ENCODE measurements around the gene C6orf132.

The C6orf132 gene

DNA sequence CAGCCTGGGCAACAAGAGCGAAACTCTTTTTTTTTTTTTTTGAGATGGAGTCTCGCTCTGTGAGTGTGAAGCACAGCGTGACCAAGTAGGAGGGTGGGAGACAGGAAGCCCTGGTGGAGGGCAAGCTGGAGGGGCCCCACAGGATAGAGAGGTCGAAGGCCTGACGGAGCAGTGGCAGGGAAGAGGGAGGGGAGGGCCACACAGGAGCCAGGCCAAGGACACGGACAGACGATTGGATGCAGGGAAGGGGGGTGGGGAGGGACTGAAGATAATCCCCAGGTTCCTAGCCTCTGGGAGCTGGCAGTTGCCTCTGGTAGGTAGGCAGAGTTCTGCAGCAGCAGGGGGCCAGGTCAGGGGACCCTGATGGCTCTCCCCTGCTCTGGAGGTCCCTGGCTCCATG lies 20.0 kb upstream of the C6orf132 start:
- TF ChIP-seq, protein P1, sequence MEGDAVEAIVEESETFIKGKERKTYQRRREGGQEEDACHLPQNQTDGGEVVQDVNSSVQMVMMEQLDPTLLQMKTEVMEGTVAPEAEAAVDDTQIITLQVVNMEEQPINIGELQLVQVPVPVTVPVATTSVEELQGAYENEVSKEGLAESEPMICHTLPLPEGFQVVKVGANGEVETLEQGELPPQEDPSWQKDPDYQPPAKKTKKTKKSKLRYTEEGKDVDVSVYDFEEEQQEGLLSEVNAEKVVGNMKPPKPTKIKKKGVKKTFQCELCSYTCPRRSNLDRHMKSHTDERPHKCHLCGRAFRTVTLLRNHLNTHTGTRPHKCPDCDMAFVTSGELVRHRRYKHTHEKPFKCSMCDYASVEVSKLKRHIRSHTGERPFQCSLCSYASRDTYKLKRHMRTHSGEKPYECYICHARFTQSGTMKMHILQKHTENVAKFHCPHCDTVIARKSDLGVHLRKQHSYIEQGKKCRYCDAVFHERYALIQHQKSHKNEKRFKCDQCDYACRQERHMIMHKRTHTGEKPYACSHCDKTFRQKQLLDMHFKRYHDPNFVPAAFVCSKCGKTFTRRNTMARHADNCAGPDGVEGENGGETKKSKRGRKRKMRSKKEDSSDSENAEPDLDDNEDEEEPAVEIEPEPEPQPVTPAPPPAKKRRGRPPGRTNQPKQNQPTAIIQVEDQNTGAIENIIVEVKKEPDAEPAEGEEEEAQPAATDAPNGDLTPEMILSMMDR (IDR thresholded peaks at IDR 0.05; ENCODE audit: control insufficient read depth, extremely low read depth, insufficient read depth) = no peak
- no peak overlapping the region for H3K4me3 ChIP-seq (ENCODE audit: low read depth, low read length)
- DNase-seq (ENCODE audit: low read depth) = no peak

DNA sequence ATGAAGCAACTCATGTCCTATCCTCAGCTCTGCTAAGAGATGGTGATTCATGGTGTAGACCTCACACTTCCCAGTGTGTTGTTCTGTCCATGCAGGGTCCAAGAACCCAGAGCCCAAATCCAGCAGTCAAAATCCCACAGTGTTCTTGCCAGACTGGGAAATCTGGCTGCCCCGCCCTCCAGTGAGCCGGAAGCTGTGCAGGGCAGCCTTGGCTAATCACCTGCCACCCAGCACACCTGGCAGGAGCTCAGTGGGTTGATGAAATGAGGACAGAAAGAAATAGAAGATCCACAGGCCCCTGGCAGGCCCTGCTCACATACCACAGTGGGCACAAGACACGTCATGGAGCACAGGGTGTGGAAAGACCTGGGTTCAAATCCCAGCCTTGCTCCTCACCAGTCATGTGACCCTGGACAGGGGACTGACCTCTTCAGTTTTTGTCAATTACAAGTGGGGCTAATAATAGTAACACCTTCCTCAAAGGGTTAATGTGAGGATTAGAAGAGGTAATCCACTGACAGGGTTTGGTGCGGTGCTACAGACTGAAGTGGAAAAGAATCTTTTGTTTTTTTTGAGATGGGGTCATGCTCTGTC lies 17.1 kb upstream of the C6orf132 start:
- TF ChIP-seq, protein P1 (IDR thresholded peaks at IDR 0.05; ENCODE audit: control insufficient read depth, extremely low read depth, insufficient read depth) = no peak
- no peak for DNase-seq (ENCODE audit: low read depth)
- no peak overlapping the region for H3K4me3 ChIP-seq (ENCODE audit: low read depth, low read length)

DNA sequence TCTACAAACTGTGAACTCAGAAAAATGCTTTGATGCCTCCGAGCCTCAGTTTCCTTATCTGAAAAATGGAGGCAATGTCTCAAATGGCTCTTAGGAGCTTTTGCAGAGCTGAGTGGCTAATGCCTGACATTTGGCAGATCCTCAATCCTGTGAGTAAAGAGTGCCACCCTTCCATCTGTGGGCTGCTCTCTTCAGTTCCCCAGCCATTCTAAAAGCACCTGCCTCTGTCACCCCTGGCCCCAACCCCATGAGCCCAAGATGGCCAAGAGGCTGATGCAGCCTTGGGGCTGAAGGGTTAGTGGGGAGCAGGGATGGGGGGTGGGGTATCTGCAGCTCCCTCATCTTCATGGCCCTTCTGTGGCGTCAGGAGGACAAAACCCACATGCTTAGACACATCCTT lies 16.2 kb upstream of the C6orf132 start:
- TF ChIP-seq, protein P1 (IDR thresholded peaks at IDR 0.05; ENCODE audit: control insufficient read depth, extremely low read depth, insufficient read depth) = no peak
- DNase-seq (ENCODE audit: low read depth) = no peak
- H3K4me3 ChIP-seq (ENCODE audit: low read depth, low read length) = no peak overlapping the region

DNA sequence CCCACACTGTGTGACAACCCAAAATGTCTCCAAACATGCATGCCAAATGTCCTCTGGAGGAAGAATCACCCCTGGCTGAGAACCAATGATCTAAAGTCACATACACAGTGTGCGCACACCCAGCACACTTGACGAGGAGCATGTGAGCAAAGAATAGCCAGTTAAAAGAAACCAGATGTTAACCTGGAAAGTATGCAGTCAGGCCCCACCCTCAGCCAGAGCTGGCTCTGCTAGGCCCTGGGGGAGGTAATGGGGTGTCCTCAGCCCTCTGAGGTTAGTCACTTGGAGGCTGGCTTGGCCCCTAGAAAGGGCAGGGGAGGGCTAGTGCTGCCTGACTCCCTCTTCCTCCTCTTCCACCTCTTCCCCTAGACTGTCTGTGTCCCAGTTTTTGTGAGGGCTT lies 15.6 kb upstream of the C6orf132 start:
- DNase-seq (ENCODE audit: low read depth) = no peak

DNA sequence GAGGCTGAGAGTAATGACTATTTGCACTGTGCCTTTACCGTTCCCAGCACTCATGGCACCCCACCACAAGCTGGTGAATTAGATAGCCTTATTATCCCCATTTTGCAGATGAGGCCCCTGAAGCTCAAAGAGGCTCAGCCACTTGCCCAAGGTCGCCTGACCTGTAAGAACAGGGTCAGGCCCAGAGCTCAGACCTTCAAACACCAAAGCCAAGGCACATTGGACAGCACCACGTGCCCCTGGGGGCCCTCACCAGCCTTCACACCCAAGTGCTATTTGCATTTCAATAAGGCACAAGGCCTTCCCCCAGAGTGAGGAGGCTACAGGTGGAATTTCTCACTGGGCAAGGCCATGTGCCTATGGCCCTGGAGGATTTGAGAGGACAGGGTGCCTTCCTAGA lies 14.2 kb upstream of the C6orf132 start:
- TF ChIP-seq, protein P1 (IDR thresholded peaks at IDR 0.05; ENCODE audit: control insufficient read depth, extremely low read depth, insufficient read depth) = no peak
- DNase-seq (ENCODE audit: low read depth) = no peak

More for the DNA sequence above, 15.6 kb upstream of the C6orf132 start:
- TF ChIP-seq, protein P1 (IDR thresholded peaks at IDR 0.05; ENCODE audit: control insufficient read depth, extremely low read depth, insufficient read depth) = no peak
- H3K4me3 ChIP-seq (ENCODE audit: low read depth, low read length) = no peak overlapping the region

DNA sequence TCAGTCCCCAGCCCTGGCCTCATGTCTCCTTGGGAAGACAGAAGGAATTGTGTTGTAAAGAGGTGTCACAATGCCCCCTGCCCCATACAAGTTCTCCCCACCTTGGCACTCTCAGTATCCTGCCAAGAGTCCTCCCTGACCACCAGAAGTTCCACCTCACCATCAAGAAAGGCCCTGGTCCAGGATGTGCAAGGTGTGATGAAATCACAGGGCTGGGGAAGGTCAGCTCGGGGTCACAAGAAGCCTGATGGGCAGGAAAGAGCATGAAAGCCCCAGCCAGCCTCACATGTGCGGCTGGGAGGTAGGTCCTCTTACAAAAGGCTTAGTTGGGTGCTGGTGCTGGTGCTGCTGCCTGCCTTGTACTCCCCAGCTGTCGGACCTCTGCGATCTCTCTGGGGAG lies 12.9 kb upstream of the C6orf132 start:
- H3K4me3 ChIP-seq (ENCODE audit: low read depth, low read length) = no peak overlapping the region
- no peak for DNase-seq (ENCODE audit: low read depth)
- TF ChIP-seq, protein P1 (IDR thresholded peaks at IDR 0.05; ENCODE audit: control insufficient read depth, extremely low read depth, insufficient read depth) = no peak

More for the DNA sequence above, 14.2 kb upstream of the C6orf132 start:
- no peak overlapping the region for H3K4me3 ChIP-seq (ENCODE audit: low read depth, low read length)

All from LNCaP clone FGC (cell line).